AG09319 (cell line): ENCODE data around the gene SMAD9.

Experiments
- DNase-seq: peaks from one replicate; pipeline ENCODE4 v3.0.0-alpha.2; 2010; ENCODE audit warnings: low read depth; ENCODE audit errors: extremely low read depth
- CTCF ChIP-seq: IDR thresholded peaks from 2 replicates; pipeline ENCODE4 v1.5.1; 2011; ENCODE audit warnings: low read depth, mild to moderate bottlenecking, inconsistent platforms, low read length, moderate library complexity

Gene SMAD9

GRCh38 chr13:36880961-36881360 lies 39.1 kb downstream of the SMAD9 start:
- no peak for DNase-seq

GRCh38 chr13:36879218-36879938 lies 40.7 kb downstream of the SMAD9 start:
- no peak for DNase-seq

More at GRCh38 chr13:36880961-36881360, 39.1 kb downstream of the SMAD9 start:
- no peak for TF ChIP-seq CTCF

GRCh38 chr13:36875961-36876360 lies 44.1 kb downstream of the SMAD9 start:
- TF ChIP-seq CTCF = no peak
- DNase-seq = no peak

More at GRCh38 chr13:36879218-36879938, 40.7 kb downstream of the SMAD9 start:
- TF ChIP-seq CTCF = no peak

- TF ChIP-seq CTCF = no peak
- DNase-seq = no peak
Observed at GRCh38 chr13:36875431-36875830, 44.6 kb downstream of the SMAD9 start.

- TF ChIP-seq CTCF = no peak
- no peak for DNase-seq
Observed at GRCh38 chr13:36872621-36873020, 47.4 kb downstream of the SMAD9 start.

GRCh38 chr13:36870050-36870692 lies 49.9 kb downstream of the SMAD9 start:
- TF ChIP-seq CTCF = no peak
- DNase-seq = no peak

- TF ChIP-seq CTCF = no peak
Observed at GRCh38 chr13:36866232-36866631, 53.8 kb downstream of the SMAD9 start.

More at GRCh38 chr13:36866232-36866631, 53.8 kb downstream of the SMAD9 start:
- no peak for DNase-seq
